ENCODE measurements around the gene PCDH8. TPM values are rescaled to one million over a fixed set of nuclear protein-coding genes. Genes with fewer than 3 reads are reported as not detected.

Gene PCDH8
- total RNA-seq, 1 experiment from 2014 or later, result 2.1 TPM

DNA sequence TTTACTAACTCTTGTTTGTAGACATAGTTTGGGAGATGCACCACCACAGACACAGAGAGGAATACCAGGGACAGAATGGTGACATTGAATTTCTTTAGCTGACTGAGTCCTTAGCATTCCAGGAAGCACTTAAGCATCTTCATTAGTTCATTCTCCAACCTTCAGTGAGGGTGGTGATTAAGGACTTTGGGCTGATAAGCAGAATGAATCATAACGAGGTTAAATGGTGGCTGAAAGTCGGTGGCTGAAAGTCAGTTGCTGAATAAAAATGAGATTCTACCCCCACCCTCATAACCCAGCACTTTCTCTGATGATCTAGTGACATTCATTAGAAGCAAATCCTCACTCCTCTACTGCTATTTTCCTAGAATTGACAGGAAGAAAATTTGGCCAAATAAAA is 10.6 kb downstream of the PCDH8 start:
- Mint-ChIP-seq H3K27ac (no peak overlapping the region), H3K27me3 (ENCODE audit: low read depth) (peaks cover 15% of the 10 kb centered on the region)
- no peaks in the 10 kb centered on the region for H3K23me2 ChIP-seq (ENCODE audit: insufficient read length, low read depth, low read length, poor library complexity, severe bottlenecking)

More for the DNA sequence above, 10.6 kb downstream of the PCDH8 start:
- H3K4ac ChIP-seq (ENCODE audit: low read depth, low read length), result no peak overlapping the region
- DNase-seq, result no peak
- no peak overlapping the region for H2BK120ac ChIP-seq (ENCODE audit: low read depth, low read length, poor library complexity, severe bottlenecking)
- H3K9me3 Mint-ChIP-seq, result no peaks in the 10 kb centered on the region
- no peak overlapping the region for H3K9ac ChIP-seq (ENCODE audit: extremely low read depth, insufficient read length, low read length)
- no peak overlapping the region for H2AK5ac ChIP-seq (ENCODE audit: insufficient read length, low read length)
- no peak overlapping the region for H3K23ac ChIP-seq (ENCODE audit: insufficient read length, low read depth, low read length)
- peaks cover 3% of the 10 kb centered on the region; the same call in 1 of the 2 replicates for H3K4me1 ChIP-seq (ENCODE audit: insufficient read depth, low read length)
- H4K20me1 ChIP-seq (ENCODE audit: control insufficient read depth, insufficient read depth, insufficient read length), result no peaks in the 10 kb centered on the region
- no peak overlapping the region for H2BK20ac ChIP-seq (ENCODE audit: low read depth, low read length, poor library complexity, severe bottlenecking)
- H3K79me1 ChIP-seq (ENCODE audit: insufficient read depth, low read depth, low read length, poor library complexity, severe bottlenecking), result no peaks in the 10 kb centered on the region
- H3K4me2 ChIP-seq (ENCODE audit: insufficient read depth, insufficient read length, low read length), result no peak overlapping the region
- no peak overlapping the region for H4K5ac ChIP-seq (ENCODE audit: insufficient read length, low read depth, low read length)
- H3K4me1 Mint-ChIP-seq, result peaks cover 38 to 43% of the 10 kb centered on the region in 2 experiments
- H3K27me3 ChIP-seq (ENCODE audit: insufficient read depth, low read length), result no peaks in the 10 kb centered on the region
- TF ChIP-seq, protein P1, sequence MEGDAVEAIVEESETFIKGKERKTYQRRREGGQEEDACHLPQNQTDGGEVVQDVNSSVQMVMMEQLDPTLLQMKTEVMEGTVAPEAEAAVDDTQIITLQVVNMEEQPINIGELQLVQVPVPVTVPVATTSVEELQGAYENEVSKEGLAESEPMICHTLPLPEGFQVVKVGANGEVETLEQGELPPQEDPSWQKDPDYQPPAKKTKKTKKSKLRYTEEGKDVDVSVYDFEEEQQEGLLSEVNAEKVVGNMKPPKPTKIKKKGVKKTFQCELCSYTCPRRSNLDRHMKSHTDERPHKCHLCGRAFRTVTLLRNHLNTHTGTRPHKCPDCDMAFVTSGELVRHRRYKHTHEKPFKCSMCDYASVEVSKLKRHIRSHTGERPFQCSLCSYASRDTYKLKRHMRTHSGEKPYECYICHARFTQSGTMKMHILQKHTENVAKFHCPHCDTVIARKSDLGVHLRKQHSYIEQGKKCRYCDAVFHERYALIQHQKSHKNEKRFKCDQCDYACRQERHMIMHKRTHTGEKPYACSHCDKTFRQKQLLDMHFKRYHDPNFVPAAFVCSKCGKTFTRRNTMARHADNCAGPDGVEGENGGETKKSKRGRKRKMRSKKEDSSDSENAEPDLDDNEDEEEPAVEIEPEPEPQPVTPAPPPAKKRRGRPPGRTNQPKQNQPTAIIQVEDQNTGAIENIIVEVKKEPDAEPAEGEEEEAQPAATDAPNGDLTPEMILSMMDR (conservative IDR thresholded peaks at IDR 0.05), result no peak
- no peak overlapping the region for H2AFZ ChIP-seq (ENCODE audit: low read length)
- no peaks in the 10 kb centered on the region; a peak in 1 of 7 replicates for H3K36me3 Mint-ChIP-seq (ENCODE audit: insufficient read depth in 1 of 3, low read depth in 3 of 3)
- no peak overlapping the region for H2BK12ac ChIP-seq (ENCODE audit: insufficient read length, low read depth, low read length)
- H3K27ac ChIP-seq (ENCODE audit: insufficient read length, low read depth, low read length), result no peak overlapping the region
- no peak overlapping the region for H3K14ac ChIP-seq (ENCODE audit: insufficient read depth, low read length)
- no peak overlapping the region for H4K91ac ChIP-seq (ENCODE audit: insufficient read length, low read depth, low read length)
- no peak overlapping the region for H3K4me3 Mint-ChIP-seq
- WGBS (ENCODE audit: extremely low coverage, insufficient read length, low lambda C conversion rate), result no CpG with 5 or more reads among the region's 2 CpGs
- no peak overlapping the region for H2BK15ac ChIP-seq (ENCODE audit: low read depth, low read length)
- H2BK5ac ChIP-seq (ENCODE audit: insufficient read length, low read length), result no peak overlapping the region
- H3K18ac ChIP-seq (ENCODE audit: insufficient read length, low read depth, low read length), result no peak overlapping the region
- H3K79me2 ChIP-seq (ENCODE audit: insufficient read depth, low read length), result no peaks in the 10 kb centered on the region
- H4K8ac ChIP-seq (replicated peaks; ENCODE audit: insufficient read length, low read depth, low read length), result no peak overlapping the region
- no peaks in the 10 kb centered on the region for H3K9me3 ChIP-seq (ENCODE audit: control insufficient read depth, low read depth, low read length)
- no peak overlapping the region for H3T11ph ChIP-seq (ENCODE audit: low read length)
- no peak overlapping the region for H3K56ac ChIP-seq (ENCODE audit: insufficient read length, low read depth, low read length)
